Thyroid gland (tissue), 4 donors: ENCODE data around the gene B3GNT8. TPM values are rescaled to one million over a fixed set of nuclear protein-coding genes. Genes with fewer than 3 reads are reported as not detected.
A peak's percentile ranks its signal among the peaks of the same experiment; 100 is the strongest.

Experiments used
- DNase-seq, 2 donors: peaks; one replicate each; pipeline ENCODE4 v3.0.0-alpha.2; 2019
- H3K27ac ChIP-seq, 3 donors: fragments of 200-600 bp; sonication (generic); 1 replicate in 2 of 3; 2 replicates in 1 of 3; pipeline ENCODE4 v1.5.1; 2016 to 2019; ENCODE audit warnings: mild to moderate bottlenecking in 1 of 3, moderate library complexity in 1 of 3
- H3K27me3 ChIP-seq: fragments of 200-600 bp; sonication (generic); one replicate; pipeline ENCODE4 v1.5.1; 2019
- H3K36me3 ChIP-seq, 2 donors: fragments of 200-600 bp; sonication (generic); one replicate each; pipeline ENCODE4 v1.5.1; 2016 to 2019
- H3K4me1 ChIP-seq, 2 donors: fragments of 200-600 bp; sonication (generic); one replicate each; pipeline ENCODE4 v1.5.1; 2017 to 2019
- H3K4me3 ChIP-seq, 3 donors: fragments of 200-600 bp; sonication (generic); replicated peaks in 1 of 3; 1 replicate in 2 of 3; 2 replicates in 1 of 3; pipeline ENCODE4 v1.5.1; 2016; ENCODE audit warnings: mild to moderate bottlenecking in 1 of 3
- H3K9me3 ChIP-seq: fragments of 200-600 bp; sonication (generic); one replicate; pipeline ENCODE4 v1.5.1; 2017
- CTCF ChIP-seq, 6 experiments: fragments of 200-600 bp in 3 of 6; fragments of 450-650 bp in 3 of 6; sonication (generic) in 3 of 6; IDR thresholded peaks; one replicate each; pipeline ENCODE4 v1.5.1; 2016 to 2019; ENCODE audit warnings: antibody characterized with exemption in 6 of 6, mild to moderate bottlenecking in 2 of 6, inconsistent platforms in 1 of 6, moderate library complexity in 1 of 6
- POLR2A ChIP-seq, 2 donors: fragments of 450-650 bp; IDR thresholded peaks; one replicate each; pipeline ENCODE4 v1.6.1; 2017; ENCODE audit warnings: antibody characterized with exemption in 2 of 2, mild to moderate bottlenecking in 2 of 2, moderate library complexity in 1 of 2
- WGBS, 2 donors: methylation state at CpG; one replicate each; pipeline ENCODE4 v1.1.5; 2017; 5-methylcytosine and 5-hydroxymethylcytosine counted together
- intact Hi-C: fragments of 100-400 bp; cut with DNase I; formaldehyde crosslinking; loops from one replicate; pipeline ENCODE4 v1.15.1; 2023
- total RNA-seq, 4 donors: library from RNA; depleted of rRNA; stranded (reverse); fragments of >200 nt; gene quantifications; one replicate each; pipeline ENCODE4 v1.2.3, GENCODE V29; 2016

The B3GNT8 gene
- total RNA-seq, 4 donors from 2014 or later, result 0.59 to 2.4 (median 1.4) TPM; not detected in 1

- H3K27ac ChIP-seq, result peak overlapping the region in 2 of 3 donors; percentile 34 to 70
- H3K9me3 ChIP-seq, result no peaks in the 10 kb centered on the region
- TF ChIP-seq CTCF (IDR thresholded peaks at IDR 0.05) (no peak), POLR2A (IDR thresholded peaks at IDR 0.05) (no peak)
- WGBS, 2 donors, result 21 to 25% methylated on average over 3 to 7 of the region's 9 CpGs
- peaks cover 30 to 37% of the 10 kb centered on the region in 2 donors for H3K36me3 ChIP-seq
- H3K4me3 ChIP-seq, result no peak overlapping the region
- intact Hi-C loops, result no loop called here
- H3K27me3 ChIP-seq, result no peaks in the 10 kb centered on the region
- peak; percentile 90 to 93 for DNase-seq
- H3K4me1 ChIP-seq, result peaks cover 2 to 34% of the 10 kb centered on the region in 2 donors
Measured at GRCh38 chr19:41415154-41415571, 12.0 kb downstream of the B3GNT8 start.

- 89 to 94% methylated on average over 9 of the region's 9 CpGs for WGBS, 2 donors
- no peak overlapping the region for H3K4me3 ChIP-seq
Measured at GRCh38 chr19:41414461-41414860, 12.7 kb downstream of the B3GNT8 start.

GRCh38 chr19:41413947-41414346, 13.2 kb downstream of the B3GNT8 start:
- TF ChIP-seq CTCF (IDR thresholded peaks at IDR 0.05) (no peak), POLR2A (IDR thresholded peaks at IDR 0.05) (no peak)
- 79 to 90% methylated on average over 2 to 8 of the region's 10 CpGs for WGBS, 2 donors
- peak overlapping the region in 1 of 3 donors; percentile 70 for H3K27ac ChIP-seq

More at GRCh38 chr19:41414461-41414860, 12.7 kb downstream of the B3GNT8 start:
- DNase-seq, result no peak
- Histone ChIP-seq H3K27me3 (no peaks in the 10 kb centered on the region), H3K27ac (peak overlapping the region in 2 of 3 donors; percentile 34 to 70), H3K4me1 (peaks cover 8 to 41% of the 10 kb centered on the region in 2 donors), H3K36me3 (peaks cover 23 to 31% of the 10 kb centered on the region in 2 donors), H3K9me3 (no peaks in the 10 kb centered on the region)
- intact Hi-C loops, result no loop called here
- TF ChIP-seq POLR2A (IDR thresholded peaks at IDR 0.05), result no peak
- TF ChIP-seq CTCF (IDR thresholded peaks at IDR 0.05), result no peak

GRCh38 chr19:41412953-41413352, 14.2 kb downstream of the B3GNT8 start:
- no peaks in the 10 kb centered on the region for H3K27me3 ChIP-seq
- WGBS, 2 donors, result 96 to 98% methylated on average over 5 of the region's 5 CpGs
- H3K4me3 ChIP-seq, result no peak overlapping the region
- no peak for DNase-seq
- H3K36me3 ChIP-seq, result peaks cover 14 to 24% of the 10 kb centered on the region in 2 donors
- intact Hi-C loops, result no loop called here
- no peaks in the 10 kb centered on the region for H3K9me3 ChIP-seq
- H3K27ac ChIP-seq, result no peak overlapping the region
- TF ChIP-seq CTCF (IDR thresholded peaks at IDR 0.05), result no peak
- peaks cover 16 to 56% of the 10 kb centered on the region in 2 donors for H3K4me1 ChIP-seq

More at GRCh38 chr19:41413947-41414346, 13.2 kb downstream of the B3GNT8 start:
- peaks cover 17 to 26% of the 10 kb centered on the region in 2 donors for H3K36me3 ChIP-seq
- no peak for DNase-seq
- intact Hi-C loops, result no loop called here
- no peak overlapping the region for H3K4me3 ChIP-seq
- no peaks in the 10 kb centered on the region for H3K27me3 ChIP-seq
- no peaks in the 10 kb centered on the region for H3K9me3 ChIP-seq
- H3K4me1 ChIP-seq, result peaks cover 13 to 46% of the 10 kb centered on the region in 2 donors

GRCh38 chr19:41411968-41412265, 15.3 kb downstream of the B3GNT8 start:
- no peak for TF ChIP-seq POLR2A (IDR thresholded peaks at IDR 0.05)
- TF ChIP-seq CTCF (IDR thresholded peaks at IDR 0.05), result no peak
- H3K4me3 ChIP-seq, result no peak overlapping the region
- WGBS, 2 donors, result 78 to 91% methylated on average over 11 of the region's 11 CpGs
- H3K27ac ChIP-seq, result no peak overlapping the region
- H3K4me1 ChIP-seq, result peaks cover 25 to 67% of the 10 kb centered on the region in 2 donors
- no peaks in the 10 kb centered on the region for H3K27me3 ChIP-seq
- intact Hi-C loops, result no loop called here
- H3K36me3 ChIP-seq, result peaks cover 6 to 23% of the 10 kb centered on the region in 2 donors
- DNase-seq, result peak in 1 of 2 donors; percentile 15
- H3K9me3 ChIP-seq, result no peaks in the 10 kb centered on the region
